ENCODE measurements around the gene CDHR3.

GRCh38 chr7:106075937-106076336, 112.9 kb downstream of the CDHR3 start:
- TF ChIP-seq ATF3 (IDR thresholded peaks at IDR 0.05; ENCODE audit: insufficient read depth, low read depth, low read length) (no peak), KDM1A (IDR thresholded peaks at IDR 0.05; ENCODE audit: borderline replicate concordance, low read length) (no peak), CTCF (IDR thresholded peaks at IDR 0.05; ENCODE audit: control extremely low read depth in 1 of 3, insufficient read depth in 1 of 3, low read depth in 1 of 3, low read length in 3 of 3) (no peak), TAF1 (IDR thresholded peaks at IDR 0.05; ENCODE audit: low read depth, low read length) (no peak), EZH2 (IDR thresholded peaks at IDR 0.05; ENCODE audit: low read depth, low read length, severe bottlenecking) (no peak), POLR2A (IDR thresholded peaks at IDR 0.05; ENCODE audit: control extremely low read depth in 1 of 2, low read depth in 2 of 2, low read length in 2 of 2) (no peak), BRCA1 (IDR thresholded peaks at IDR 0.05; ENCODE audit: low read depth, low read length) (no peak), RFX5 (IDR thresholded peaks at IDR 0.05; ENCODE audit: borderline replicate concordance, low read depth, low read length) (no peak), POLR2AphosphoS5 (IDR thresholded peaks at IDR 0.05; ENCODE audit: low read depth, low read length) (no peak), CHD7 (IDR thresholded peaks at IDR 0.05; ENCODE audit: insufficient replicate concordance, low read length) (no peak), JUN (IDR thresholded peaks at IDR 0.05; ENCODE audit: low read depth, low read length) (no peak), SRF (IDR thresholded peaks at IDR 0.05; ENCODE audit: low read depth, low read length) (no peak), CBX5 (IDR thresholded peaks at IDR 0.05; ENCODE audit: low read depth, low read length) (no peak), RAD21 (IDR thresholded peaks at IDR 0.05 in 1 of 2, conservative IDR thresholded peaks at IDR 0.05 in 1 of 2; ENCODE audit: low read depth in 2 of 2, low read length in 2 of 2) (no peak)
